ENCODE data around the gene KCNC1.

KCNC1 gene

GRCh38 chr11:17716807-17717206 is 17.8 kb upstream of the KCNC1 start:
- no peak for DNase-seq (ENCODE audit: low spot score)

GRCh38 chr11:17718015-17718414 is 16.6 kb upstream of the KCNC1 start:
- DNase-seq (ENCODE audit: low spot score): no peak

- DNase-seq (ENCODE audit: low spot score): no peak
Measured at GRCh38 chr11:17718510-17718962, 16.0 kb upstream of the KCNC1 start.

- DNase-seq (ENCODE audit: low spot score): no peak
Measured at GRCh38 chr11:17719028-17719937, 15.3 kb upstream of the KCNC1 start, which contains the start of gene MYOD1. Gene MYOD1, plus strand, starts transcription at chr11:17719571. Its CDS starts 212 bp downstream, at chr11:17719783.

- no peak for DNase-seq (ENCODE audit: low spot score)
Measured at GRCh38 chr11:17719938-17720795, 14.4 kb upstream of the KCNC1 start.

GRCh38 chr11:17720796-17721171 is 13.8 kb upstream of the KCNC1 start:
- DNase-seq (ENCODE audit: low spot score): no peak

- no peak for DNase-seq (ENCODE audit: low spot score)
Measured at GRCh38 chr11:17721242-17721999, 13.2 kb upstream of the KCNC1 start.

GRCh38 chr11:17722000-17722643 is 12.5 kb upstream of the KCNC1 start:
- DNase-seq (ENCODE audit: low spot score): no peak

- no peak for DNase-seq (ENCODE audit: low spot score)
Measured at GRCh38 chr11:17724020-17724908, 10.3 kb upstream of the KCNC1 start.

GRCh38 chr11:17725174-17725573 is 9.4 kb upstream of the KCNC1 start:
- DNase-seq (ENCODE audit: low spot score): no peak

- no peak for DNase-seq (ENCODE audit: low spot score)
Measured at GRCh38 chr11:17730137-17730536, 4.4 kb upstream of the KCNC1 start.

- peak; percentile 46 for DNase-seq (ENCODE audit: low spot score)
Measured at GRCh38 chr11:17730608-17731462, 3.7 kb upstream of the KCNC1 start.

- no peak for DNase-seq (ENCODE audit: low spot score)
Measured at GRCh38 chr11:17733261-17733660, 1.3 kb upstream of the KCNC1 start.

- no peak for DNase-seq (ENCODE audit: low spot score)
Measured at GRCh38 chr11:17734986-17735817, 621 bp downstream of the KCNC1 start.

- DNase-seq (ENCODE audit: low spot score): no peak
Measured at GRCh38 chr11:17735818-17736578, 1.4 kb downstream of the KCNC1 start.

GRCh38 chr11:17736579-17736893 is 2.0 kb downstream of the KCNC1 start:
- no peak for DNase-seq (ENCODE audit: low spot score)

- DNase-seq (ENCODE audit: low spot score): no peak
Measured at GRCh38 chr11:17736930-17737817, 2.6 kb downstream of the KCNC1 start.

Data from hematopoietic multipotent progenitor cell treated with erythropoietin and hydrocortisone succinate and interleukin-3 and kit ligand, for 17 days (in vitro differentiated cells).